ENCODE data around the gene TCP11L2. TPM values are rescaled to one million over a fixed set of nuclear protein-coding genes. Genes with fewer than 3 reads are reported as not detected.

The TCP11L2 gene
- polyA plus RNA-seq, 3 donors: 23.5 to 37.3 (median 35.8) TPM

DNA sequence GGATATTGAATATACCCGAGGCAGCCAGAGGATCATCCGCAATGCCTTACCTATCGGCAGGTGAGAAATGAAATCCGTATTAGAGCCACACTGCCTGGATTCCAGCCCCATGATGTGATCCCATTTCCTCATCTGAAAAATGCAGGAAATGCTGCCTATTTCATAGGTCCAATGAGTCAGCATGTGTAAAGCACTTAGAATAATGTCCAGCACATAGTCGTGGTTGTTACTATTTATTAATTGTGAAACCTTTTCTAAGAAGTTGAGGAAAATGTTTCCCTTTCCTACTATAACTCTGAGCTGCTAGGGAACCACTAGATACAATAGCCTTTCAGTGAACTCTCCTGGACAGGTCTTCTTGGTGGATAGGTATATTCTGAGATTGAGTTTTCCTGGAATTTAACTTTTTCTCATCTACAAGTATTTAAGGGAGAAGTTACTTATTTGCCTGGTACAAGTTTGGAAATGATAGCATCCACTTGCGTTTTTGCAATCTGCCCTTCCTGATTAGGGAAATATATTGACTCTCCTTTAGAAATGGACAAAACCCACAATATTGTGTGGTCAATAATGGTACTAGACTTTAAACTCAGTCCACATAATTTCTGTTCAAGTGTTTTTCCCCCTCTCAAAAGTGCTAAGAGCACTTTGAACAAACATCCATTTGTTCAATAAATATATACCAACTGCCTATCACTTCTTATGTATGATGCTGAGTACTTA, 67.3 kb downstream of the TCP11L2 start:
- no peaks in the 10 kb centered on the region for H3K27me3 ChIP-seq (ENCODE audit: control insufficient read depth in 2 of 2, insufficient read depth in 2 of 2, low read length in 2 of 2)
- WGBS (ENCODE audit: insufficient coverage): 86% methylated on average over 2 of the region's 6 CpGs
- intact Hi-C loops (cut with micrococcal nuclease): no loop called here
- no peaks in the 10 kb centered on the region for H3K9me3 ChIP-seq (replicated peaks in 1 of 2; ENCODE audit: control insufficient read depth in 1 of 2, insufficient read depth in 1 of 2, low read length in 2 of 2)
- no peak overlapping the region for H3K27ac Mint-ChIP-seq
- no peaks in the 10 kb centered on the region for H3K79me2 ChIP-seq (ENCODE audit: insufficient read depth, low read length)
- no peaks in the 10 kb centered on the region for H3K4me1 ChIP-seq (ENCODE audit: control insufficient read depth in 1 of 2, insufficient read depth in 2 of 2, low read length in 2 of 2)
- no peak overlapping the region for H3K4me3 ChIP-seq (replicated peaks in 1 of 3; ENCODE audit: low read depth in 2 of 3, low read length in 3 of 3)
- peaks cover 61 to 82% of the 10 kb centered on the region in 2 donors for H3K36me3 Mint-ChIP-seq
- no peaks in the 10 kb centered on the region for H3K4me1 Mint-ChIP-seq
- no peak overlapping the region for H2AFZ ChIP-seq (ENCODE audit: insufficient read depth, low read depth, low read length, poor library complexity, severe bottlenecking)
- no peak overlapping the region for H3K27ac ChIP-seq (ENCODE audit: low read depth in 1 of 2, low read length in 2 of 2)
- no peak for DNase-seq
- no peak overlapping the region for H3K9ac ChIP-seq (ENCODE audit: insufficient read depth, low read length, poor library complexity, severe bottlenecking)
- H3K27me3 Mint-ChIP-seq (ENCODE audit: low read depth in 3 of 3): no peaks in the 10 kb centered on the region
- H4K20me1 ChIP-seq (ENCODE audit: insufficient read depth, low read length): no peaks in the 10 kb centered on the region
- H3K4me2 ChIP-seq (replicated peaks; ENCODE audit: extremely low read depth, low read length, poor library complexity, severe bottlenecking): no peak overlapping the region
- peaks cover 0 to 3% (median 1%) of the 10 kb centered on the region in 7 donors for H3K9me3 Mint-ChIP-seq
- TF ChIP-seq, protein P1, sequence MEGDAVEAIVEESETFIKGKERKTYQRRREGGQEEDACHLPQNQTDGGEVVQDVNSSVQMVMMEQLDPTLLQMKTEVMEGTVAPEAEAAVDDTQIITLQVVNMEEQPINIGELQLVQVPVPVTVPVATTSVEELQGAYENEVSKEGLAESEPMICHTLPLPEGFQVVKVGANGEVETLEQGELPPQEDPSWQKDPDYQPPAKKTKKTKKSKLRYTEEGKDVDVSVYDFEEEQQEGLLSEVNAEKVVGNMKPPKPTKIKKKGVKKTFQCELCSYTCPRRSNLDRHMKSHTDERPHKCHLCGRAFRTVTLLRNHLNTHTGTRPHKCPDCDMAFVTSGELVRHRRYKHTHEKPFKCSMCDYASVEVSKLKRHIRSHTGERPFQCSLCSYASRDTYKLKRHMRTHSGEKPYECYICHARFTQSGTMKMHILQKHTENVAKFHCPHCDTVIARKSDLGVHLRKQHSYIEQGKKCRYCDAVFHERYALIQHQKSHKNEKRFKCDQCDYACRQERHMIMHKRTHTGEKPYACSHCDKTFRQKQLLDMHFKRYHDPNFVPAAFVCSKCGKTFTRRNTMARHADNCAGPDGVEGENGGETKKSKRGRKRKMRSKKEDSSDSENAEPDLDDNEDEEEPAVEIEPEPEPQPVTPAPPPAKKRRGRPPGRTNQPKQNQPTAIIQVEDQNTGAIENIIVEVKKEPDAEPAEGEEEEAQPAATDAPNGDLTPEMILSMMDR (IDR thresholded peaks at IDR 0.05): no peak
- peaks cover 44 to 75% of the 10 kb centered on the region in 2 donors for H3K36me3 ChIP-seq (replicated peaks in 1 of 2; ENCODE audit: control insufficient read depth in 1 of 2, insufficient read depth in 2 of 2, low read length in 2 of 2)
- no peak overlapping the region for H3K4me3 Mint-ChIP-seq

DNA sequence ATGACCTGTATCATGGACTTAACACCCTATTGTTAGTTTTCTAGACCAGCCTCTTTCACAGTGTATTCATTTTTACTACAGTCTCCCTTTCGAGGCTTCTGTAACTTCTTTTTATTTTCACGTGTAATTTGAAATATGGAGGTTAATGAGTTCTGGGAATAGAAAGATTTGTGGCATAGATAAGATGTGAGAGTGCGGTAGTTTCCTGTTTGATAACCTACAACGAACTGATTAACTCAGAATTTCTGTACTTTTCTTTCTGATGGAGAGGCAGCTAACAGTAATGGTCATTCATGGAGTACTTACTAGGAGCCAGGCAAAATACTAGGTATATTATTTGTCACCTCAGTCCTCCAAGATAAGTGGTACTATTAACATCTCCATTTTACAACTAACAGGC, 76.3 kb downstream of the TCP11L2 start:
- Mint-ChIP-seq H3K27ac (no peak overlapping the region), H3K4me1 (no peaks in the 10 kb centered on the region), H3K9me3 (peaks cover 5 to 15% (median 10%) of the 10 kb centered on the region in 7 donors), H3K4me3 (no peak overlapping the region), H3K27me3 (ENCODE audit: low read depth in 3 of 3) (peaks cover 0 to 2% (median 0%) of the 10 kb centered on the region in 3 donors), H3K36me3 (peaks cover 82 to 91% of the 10 kb centered on the region in 2 donors)
- Histone ChIP-seq H3K27ac (ENCODE audit: low read depth in 1 of 2, low read length in 2 of 2) (no peak overlapping the region), H3K4me2 (replicated peaks; ENCODE audit: extremely low read depth, low read length, poor library complexity, severe bottlenecking) (no peak overlapping the region), H3K79me2 (ENCODE audit: insufficient read depth, low read length) (no peaks in the 10 kb centered on the region), H3K9ac (ENCODE audit: insufficient read depth, low read length, poor library complexity, severe bottlenecking) (no peak overlapping the region), H3K4me3 (replicated peaks in 1 of 3; ENCODE audit: low read depth in 2 of 3, low read length in 3 of 3) (no peak overlapping the region), H3K4me1 (ENCODE audit: control insufficient read depth in 1 of 2, insufficient read depth in 2 of 2, low read length in 2 of 2) (no peaks in the 10 kb centered on the region), H2AFZ (ENCODE audit: insufficient read depth, low read depth, low read length, poor library complexity, severe bottlenecking) (no peak overlapping the region), H3K36me3 (replicated peaks in 1 of 2; ENCODE audit: control insufficient read depth in 1 of 2, insufficient read depth in 2 of 2, low read length in 2 of 2) (peaks cover 66 to 91% of the 10 kb centered on the region in 2 donors), H3K9me3 (replicated peaks in 1 of 2; ENCODE audit: control insufficient read depth in 1 of 2, insufficient read depth in 1 of 2, low read length in 2 of 2) (peaks cover 0 to 5% of the 10 kb centered on the region in 2 donors), H4K20me1 (ENCODE audit: insufficient read depth, low read length) (no peaks in the 10 kb centered on the region), H3K27me3 (ENCODE audit: control insufficient read depth in 2 of 2, insufficient read depth in 2 of 2, low read length in 2 of 2) (no peaks in the 10 kb centered on the region)
- no CpG with 5 or more reads among the region's 4 CpGs for WGBS (ENCODE audit: insufficient coverage)
- TF ChIP-seq, protein P1 (IDR thresholded peaks at IDR 0.05): no peak
- intact Hi-C loops (cut with micrococcal nuclease): no loop called here
- DNase-seq: no peak

All from CD14-positive monocyte (primary cell).